T-helper 2 cell treated with Interferon-gamma antibody and Interleukin-4, amounts not matched to agents 100 ng/mL and 5 ng/mL, for 36 hours (primary cell): ENCODE results near the gene SPTLC1. TPM values are rescaled to one million over a fixed set of nuclear protein-coding genes. Genes with fewer than 3 reads are reported as not detected.

Experiments used
- intact Hi-C: fragments of 100-400 bp; cut with micrococcal nuclease; formaldehyde crosslinking; loops from one replicate; pipeline ENCODE4 v1.15.1; 2023
- total RNA-seq: library from RNA; stranded (reverse); gene quantifications from 2 replicates; pipeline ENCODE4 v1.2.3, GENCODE V29; 2022

Gene SPTLC1
- total RNA-seq, 1 donor from 2014 or later: 64.6 TPM

DNA sequence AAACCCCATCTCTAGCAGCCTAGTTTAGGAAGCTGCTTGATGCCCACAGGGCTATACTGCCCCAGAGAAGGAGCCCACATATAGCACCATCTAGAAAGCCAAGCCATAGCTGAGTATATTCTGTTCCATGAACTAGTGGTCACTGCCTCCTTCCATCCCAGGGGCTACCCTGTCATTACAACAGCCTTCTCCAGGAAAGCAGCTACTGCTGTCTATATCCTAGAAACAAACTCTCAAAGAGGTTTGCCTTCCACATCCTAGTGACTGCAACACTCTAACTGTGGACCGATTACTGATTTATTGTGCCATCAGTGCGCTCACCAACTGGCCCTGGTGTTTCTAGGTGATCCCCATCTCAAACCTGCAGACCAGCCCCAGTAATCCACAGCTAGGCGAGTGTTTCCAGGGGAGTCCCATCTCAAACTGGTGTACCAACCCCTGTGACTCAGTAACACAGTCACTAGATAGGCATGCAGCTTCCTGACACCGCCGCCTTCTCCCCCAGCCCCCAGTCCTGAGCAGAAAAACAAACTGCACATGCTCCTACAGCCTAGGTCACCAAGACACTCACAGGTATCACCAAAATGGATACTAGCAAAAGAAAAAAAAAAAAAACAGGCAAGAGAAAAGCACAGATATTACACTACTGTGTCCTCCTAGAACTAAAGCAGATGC, 14.8 kb downstream of the SPTLC1 start:
- intact Hi-C loops: no loop called here

DNA sequence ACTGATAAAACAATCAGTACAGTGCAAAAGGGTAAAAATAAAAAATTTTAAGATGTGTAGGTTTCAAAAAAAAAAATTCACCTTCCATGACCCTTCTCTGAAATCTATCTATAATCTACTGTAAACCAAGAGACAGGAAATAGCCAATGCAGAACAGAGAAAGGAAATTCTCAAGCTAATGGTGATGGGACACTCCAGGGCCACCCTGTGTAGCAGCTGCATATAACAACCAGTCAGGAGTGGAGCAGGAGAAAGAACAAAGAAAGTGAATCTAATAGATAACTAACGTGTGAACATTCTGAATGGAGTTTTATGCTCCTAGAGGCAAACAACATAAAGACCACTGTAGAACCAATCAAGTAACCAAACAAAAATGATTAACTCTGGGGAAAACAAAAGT, 16.6 kb downstream of the SPTLC1 start:
- intact Hi-C loops: no loop called here

DNA sequence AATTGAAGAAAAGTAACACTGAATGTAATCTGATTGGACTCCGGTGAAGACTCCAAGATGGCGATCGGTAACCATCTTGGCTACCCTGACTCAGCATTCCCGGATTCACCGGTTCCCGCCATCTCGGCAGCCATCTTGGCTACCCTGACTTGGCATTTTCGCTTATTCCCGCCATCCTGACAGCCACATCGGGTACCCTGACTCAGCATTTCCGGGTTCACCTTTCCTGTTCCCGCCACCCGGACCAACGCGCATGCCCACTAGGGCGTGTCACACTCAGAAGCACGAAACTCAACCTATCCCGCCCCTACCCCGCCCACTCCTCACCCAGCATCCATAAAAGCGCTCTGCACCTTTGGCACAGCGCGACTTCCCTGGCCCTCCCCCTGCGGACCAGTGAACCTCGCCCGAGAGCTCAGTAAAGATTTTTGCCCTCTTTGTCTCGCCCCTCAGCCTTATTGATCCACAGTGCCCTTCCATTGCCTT, 17.2 kb downstream of the SPTLC1 start:
- intact Hi-C loops: no loop called here

DNA sequence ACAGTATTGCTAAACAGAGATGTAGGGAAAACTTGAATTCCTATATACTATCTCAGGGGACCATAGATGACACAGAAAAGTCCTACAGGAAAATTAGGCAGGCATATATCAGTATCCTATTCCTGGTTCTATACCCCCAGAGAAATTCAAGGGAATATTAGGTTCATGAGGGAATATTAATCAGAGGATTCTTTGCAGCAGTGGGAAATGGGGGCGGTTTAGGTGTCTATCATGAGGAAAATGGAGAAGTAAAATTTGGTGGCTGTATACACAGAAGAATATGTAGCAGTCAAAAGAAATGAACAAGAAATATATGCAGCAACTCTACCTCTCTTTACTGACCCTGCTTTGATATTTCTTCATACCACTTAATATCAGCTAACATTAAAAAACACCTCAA, 20.0 kb downstream of the SPTLC1 start:
- intact Hi-C loops: loop anchor here (2.0 kb wide), 1 partner anchor 20 kb away; the partner anchor contains the start of gene SPTLC1

DNA sequence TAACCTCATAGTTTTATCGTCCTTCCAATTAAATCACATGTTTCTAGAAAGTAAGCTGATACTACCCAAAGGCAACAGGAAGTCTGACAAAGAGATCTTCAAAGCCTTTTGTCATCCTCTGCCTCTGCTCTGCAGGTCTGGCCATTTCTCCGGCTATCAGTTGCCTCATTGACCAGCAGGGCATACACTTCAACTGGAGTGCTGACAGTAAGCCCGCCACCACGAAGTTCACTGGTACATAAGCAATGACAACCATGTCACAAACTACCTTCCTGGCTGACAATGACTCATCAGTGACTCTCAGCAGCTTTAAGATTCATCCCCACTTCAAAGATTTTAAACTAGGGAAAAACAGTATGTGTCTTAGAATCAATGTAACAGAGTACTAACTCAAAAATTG, 20.6 kb downstream of the SPTLC1 start:
- intact Hi-C loops: loop anchor here (2.0 kb wide), 1 partner anchor 20 kb away; the partner anchor contains the start of gene SPTLC1

DNA sequence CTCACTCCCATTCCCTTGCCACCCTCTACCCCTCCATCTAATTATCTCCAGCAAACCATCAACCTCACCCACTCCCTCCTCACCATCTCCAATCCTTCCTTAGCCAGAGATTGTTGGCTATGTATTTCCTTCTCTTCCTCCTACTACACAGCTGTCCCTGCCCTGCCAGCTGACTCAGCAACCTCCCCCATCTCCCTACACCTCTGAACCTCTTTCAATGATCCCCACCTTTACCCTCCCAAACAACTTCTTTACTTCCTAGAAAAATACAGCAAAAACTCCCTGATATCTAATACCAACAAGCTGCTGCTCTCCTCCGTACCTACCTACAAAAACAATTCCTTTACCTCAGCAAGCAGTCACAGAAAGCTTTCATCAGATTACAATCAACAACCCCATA, 37.3 kb downstream of the SPTLC1 start:
- intact Hi-C loops: no loop called here

DNA sequence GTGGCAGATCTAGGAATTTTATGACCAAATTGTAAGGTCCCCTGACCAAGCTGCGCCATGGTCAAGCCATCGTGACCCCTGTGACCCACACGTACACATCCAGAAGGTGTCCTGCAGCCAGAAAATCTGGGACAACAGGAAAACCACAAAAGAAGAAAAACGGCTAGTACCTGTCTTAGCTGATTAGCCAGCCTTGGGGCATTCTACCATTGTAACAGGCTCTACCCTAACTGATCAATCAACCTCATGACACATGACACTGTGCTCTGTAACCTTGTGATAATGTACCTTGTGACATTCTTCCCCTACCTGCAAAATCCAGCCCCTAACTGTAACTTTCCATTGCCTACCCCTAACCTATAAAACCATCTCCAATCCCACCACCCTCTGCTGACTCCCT, 43.6 kb downstream of the SPTLC1 start:
- intact Hi-C loops: no loop called here

DNA sequence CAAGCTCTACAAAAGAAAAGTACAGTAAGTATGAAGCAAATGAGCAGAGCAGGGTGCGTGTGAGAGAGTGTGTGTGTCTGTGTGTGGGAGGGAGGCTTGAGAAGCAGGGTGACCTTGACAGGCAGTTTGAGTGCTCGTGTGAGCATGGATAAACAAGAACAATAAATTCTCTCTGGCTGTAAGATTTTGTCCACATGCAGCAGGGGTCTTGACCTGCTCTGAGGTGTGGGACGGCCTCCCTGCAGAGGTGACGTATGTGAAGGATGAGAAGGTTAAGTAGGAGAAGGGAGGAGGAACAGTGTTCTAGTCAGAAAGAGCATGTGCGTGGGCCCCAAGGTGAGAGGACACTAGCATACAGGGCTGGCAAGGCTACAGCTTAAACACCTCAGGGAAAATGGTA, 49.0 kb downstream of the SPTLC1 start:
- intact Hi-C loops: no loop called here

DNA sequence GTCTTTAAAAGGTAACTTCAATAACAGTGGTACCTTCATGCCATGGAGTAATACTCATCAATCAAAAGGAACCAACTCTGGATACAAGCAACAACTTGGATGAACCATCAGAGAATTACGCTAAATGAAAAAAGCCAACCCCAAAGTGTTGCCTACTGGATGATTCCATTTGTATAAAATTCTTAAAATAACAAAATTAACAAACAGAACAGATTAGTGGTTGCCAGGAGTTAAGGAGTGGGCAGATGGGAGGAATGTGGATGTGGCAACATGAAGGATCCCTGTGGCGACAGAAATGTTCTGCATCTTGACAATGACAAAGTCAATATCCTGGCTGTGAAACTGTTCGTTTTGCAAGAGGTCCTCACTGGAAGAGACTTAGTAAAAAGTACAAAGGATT, 50.5 kb downstream of the SPTLC1 start:
- intact Hi-C loops: no loop called here

DNA sequence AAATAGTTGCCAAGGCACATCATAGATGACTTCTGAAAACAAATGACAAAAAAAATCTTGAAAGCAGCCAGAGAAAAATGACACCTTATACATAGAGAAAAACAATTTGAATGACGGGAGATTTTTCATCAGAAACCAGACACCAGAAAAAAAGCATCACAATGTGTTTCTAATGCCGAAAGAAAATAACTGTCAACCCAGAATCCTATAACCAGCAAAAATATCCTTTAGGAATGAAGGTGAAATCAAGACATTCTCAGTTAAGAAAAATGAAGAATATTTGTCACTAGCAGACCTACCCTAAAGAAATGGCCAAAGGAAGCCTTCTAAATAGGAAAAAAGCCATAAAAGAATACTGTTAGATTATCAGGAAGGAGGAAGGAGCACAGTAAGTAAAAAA, 54.0 kb downstream of the SPTLC1 start:
- intact Hi-C loops: no loop called here

DNA sequence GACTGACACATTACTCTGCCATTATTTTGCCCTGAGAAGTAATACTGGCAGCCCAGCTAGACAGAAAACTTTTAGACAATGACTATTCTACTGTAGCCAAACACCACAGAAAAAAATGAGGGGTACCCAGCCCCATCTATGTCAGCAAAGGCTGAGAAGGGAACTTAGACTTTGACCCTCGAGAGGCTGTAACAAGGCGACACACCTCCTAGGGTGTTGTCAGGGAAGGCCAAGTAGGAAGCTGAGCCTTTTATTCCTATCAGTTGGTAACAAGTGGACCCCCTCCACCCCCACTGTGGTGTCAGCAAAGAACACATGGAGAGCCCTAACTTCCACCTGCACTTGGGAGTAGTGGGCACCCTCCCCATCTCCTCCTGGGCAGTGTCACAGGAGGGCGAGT, 55.6 kb downstream of the SPTLC1 start:
- intact Hi-C loops: no loop called here

DNA sequence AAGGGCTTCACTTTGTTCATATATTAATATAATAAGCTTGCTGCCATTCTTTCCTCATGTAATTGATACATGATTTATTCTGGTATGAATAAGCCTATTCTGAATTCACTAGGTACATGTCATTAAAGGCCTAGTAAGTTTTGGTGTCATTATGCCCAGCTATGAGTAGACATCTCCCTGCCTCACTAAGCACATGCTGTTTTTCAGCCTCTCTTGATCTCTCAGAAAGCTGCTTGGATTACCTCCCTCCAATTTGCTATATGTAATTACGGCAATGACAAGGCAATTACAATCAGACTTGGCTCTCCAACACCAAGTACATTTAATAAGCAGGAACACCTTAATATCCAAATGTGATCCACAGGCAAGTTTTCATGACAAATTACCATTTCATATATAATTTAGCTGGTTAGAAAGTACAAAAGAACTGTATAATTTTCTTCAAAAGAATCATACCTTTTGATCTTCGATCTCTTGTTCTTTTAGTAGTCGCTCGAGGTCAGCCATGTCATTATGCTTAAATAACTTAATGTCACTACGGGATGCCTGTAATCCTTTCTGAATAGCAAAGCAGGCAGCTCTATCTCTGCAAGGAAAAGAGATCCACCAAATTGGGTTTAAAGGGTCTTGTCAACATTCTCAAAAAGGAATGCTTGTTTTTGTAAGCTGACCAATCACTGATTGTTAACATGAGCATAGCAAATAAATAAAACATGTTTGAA, 56.3 kb downstream of the SPTLC1 start:
- intact Hi-C loops: no loop called here

DNA sequence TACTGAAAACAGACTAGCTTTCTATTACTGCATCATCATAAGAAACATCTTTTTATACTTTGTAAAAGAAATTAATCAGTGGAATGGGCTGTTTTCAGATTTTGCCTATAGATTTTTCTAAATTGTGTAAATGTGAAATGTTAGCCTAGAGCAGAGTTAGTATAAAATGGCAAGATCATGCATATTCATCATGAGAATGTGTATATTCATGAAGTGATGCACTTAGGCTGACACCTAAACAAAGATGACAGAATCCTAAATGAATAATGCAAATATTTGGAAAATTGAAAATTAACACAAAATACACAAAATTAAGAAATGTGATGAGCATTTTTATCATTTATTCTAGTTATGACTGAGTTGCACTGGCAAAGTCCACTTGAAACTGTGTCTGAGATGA, 57.2 kb downstream of the SPTLC1 start:
- intact Hi-C loops: no loop called here

DNA sequence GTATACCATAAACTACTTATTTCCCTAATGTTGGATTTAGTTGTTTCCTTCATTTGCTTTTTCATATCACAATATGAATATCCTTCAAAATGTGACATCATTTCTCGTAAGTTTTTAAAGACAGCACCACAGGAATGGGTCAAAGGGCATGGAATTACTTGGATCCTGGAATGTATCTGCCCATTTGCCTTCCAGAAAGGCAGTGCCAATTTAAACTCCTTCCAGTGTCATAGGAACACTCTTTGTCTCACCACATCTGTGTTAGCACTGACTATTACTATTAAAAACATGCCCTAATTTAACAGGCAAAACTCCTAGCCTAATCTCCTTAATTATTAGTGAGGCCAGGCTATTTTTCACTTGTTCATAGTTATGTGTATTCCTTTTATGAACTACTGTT, 58.0 kb downstream of the SPTLC1 start:
- intact Hi-C loops: no loop called here

DNA sequence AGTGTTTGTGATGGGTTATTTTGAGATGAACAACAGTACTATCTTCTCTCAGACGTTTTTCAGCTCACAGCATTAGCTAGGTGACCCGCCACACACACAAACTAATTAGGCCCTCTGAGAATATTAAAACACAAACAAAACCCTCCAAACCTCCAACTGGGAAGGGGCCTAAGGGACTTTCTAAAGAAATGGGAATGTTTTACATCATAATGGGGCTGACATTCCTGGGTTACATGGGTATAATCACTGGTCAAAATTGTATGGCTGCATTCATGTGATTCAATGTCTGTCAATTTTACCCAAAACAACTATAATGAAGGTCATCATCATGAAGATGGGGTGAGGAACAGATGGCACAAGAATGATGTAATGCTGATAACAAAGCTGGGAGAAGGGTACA, 59.6 kb downstream of the SPTLC1 start:
- intact Hi-C loops: no loop called here

DNA sequence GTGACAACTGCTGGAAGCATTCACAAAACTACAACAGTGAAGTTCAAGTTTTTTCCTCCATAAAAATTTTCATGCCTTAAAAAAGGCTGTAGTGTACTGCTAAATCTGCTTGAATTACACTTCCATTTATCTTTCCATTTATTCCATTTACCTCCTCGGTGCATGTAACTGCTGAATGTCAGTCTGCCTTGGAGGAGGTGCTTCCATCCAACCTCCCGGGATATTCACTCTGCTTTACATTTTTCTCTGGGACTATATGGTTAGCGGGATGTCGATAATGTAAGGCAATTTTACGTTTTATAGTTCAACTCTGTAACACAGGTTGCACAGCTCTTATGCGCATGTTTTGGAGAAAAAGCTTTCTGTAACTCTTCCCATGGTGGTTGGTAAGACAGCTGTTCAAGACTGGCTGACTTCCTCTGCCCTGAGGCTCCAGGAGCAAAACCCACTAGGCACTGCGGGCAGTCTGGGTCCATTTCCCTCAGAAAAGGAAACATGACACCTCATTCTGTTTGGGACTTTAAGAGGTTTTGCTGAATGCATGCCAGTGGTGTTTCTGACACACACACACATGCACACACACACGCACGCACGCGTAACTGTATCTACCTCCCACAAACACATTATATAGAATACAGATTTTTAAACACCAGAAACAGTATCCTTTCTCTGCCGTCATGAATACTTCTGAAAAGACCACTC, 66.1 kb downstream of the SPTLC1 start:
- intact Hi-C loops: no loop called here

DNA sequence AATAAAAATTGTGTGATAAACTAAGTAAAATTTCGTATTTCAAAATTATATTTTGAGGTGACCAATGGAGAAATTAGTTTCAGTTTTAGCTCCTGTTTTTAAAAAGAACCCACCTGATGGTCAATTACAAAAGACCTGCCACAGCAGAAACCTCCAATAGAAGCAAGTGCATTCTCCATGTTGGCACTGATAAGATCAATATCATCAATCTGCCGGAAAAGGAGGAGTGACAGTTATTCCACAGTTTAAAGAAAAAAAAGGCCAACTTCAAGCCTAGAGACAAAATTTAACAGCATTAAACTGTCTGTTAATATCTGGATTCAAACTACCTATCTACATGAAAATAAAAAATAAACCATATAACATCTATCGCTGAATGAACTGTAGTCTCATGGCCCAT, 67.7 kb downstream of the SPTLC1 start:
- intact Hi-C loops: no loop called here

DNA sequence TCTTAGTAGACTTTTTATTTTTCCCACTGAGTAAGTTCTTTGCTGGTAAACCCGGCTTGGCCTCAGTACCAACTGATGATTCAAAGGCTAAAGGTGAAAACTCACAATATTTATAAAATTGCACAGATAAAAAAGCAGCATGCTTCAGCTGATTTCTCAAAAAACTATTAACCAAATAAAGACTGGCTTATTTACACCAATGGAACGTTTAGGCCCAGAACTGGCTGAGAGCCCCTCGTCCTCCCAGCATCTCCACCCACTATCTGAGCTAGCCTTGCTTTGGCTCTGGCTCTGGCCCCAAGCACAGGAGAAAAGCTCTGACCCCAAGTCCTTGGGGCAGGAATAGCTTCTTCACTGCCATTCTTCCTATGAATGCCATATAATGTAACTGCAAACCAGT, 68.5 kb downstream of the SPTLC1 start:
- intact Hi-C loops: no loop called here

DNA sequence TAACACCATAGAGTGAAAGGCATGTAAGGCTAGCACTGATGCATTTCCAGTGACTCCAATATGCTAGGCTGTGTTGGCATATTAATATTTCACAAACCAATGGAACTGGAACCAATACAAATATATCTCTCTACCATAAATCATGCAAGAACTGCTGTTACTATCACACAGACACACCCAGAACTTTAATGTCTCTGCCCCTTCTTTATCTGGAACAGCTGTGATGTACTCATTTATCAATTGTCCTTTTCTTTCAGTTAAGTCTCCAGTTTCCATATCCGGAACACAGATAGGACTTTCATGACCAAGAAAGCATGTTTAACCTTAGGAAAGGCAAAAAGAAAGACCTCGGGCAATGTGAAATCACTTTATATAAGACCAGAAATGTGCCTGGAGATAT, 70.3 kb downstream of the SPTLC1 start:
- intact Hi-C loops: no loop called here

DNA sequence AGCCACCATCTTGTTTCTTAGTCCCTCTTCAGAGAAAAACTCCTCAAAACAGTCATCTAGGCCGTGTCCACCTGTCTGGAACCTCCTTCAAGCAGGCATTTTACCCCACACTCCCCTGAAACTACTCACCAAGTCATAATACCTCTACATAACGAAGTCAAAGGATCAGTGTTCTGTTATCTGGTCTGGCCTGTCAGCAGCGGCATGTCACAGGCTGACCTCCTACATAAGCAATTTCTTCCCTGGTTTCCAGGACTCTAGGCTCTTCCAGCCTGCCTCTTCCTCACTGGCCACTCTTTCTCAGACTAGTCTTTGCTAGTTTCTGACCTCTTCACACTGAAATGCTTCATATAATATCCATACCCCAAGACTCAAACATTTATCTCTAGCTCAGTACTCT, 72.2 kb downstream of the SPTLC1 start:
- intact Hi-C loops: no loop called here

DNA sequence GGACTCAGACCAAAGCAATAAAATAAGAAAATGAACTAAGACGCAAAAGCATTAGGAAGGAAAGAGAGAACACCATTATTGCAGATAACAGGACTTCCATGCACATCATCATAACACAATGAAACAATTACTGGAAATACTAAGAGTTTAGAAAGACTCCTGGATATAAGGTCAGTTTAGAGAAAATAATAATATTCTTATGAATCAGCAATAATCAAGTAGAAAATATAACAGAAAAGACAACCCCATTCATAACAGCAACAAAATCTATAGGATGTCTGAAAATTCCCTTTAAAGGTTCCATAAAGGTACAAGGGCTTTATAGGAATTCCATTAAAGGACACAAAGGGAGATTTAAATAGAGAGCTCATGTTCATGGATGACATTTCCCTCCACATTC, 73.0 kb downstream of the SPTLC1 start:
- intact Hi-C loops: no loop called here

DNA sequence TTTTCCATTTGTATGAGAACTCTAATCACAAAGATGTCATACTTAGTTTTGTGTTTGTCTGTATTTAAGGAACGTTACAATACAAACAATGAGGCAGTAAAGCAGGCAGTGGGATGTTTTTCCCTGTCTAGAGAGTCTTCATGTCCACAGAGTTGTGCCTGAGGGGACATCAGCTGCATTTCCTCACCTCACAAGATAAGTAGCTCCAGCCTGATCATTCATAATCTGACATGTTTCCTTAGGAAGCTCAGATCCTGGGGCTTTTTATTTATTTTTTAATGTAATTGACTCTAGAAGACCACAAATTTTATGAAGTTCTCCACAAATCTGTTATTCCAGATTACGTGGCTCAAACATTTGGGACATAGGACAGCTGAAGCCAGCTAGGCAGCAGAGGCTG, 78.5 kb downstream of the SPTLC1 start:
- intact Hi-C loops: no loop called here

DNA sequence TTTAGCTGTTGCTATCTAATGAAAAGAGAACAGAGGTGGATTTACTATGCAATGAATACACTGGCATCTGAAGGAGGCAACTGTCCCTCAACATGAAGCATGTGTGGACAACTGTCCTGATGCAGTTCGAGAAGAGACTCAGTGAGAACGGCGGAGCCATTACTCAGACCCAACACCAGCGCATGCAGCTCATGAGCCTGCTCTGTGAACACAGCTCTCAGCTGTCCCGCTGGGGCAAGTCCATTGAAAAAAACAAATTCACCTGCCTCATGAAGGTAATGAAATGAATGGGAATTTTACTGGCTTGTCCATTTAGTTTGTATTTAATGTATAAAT, 78.8 kb downstream of the SPTLC1 start:
- intact Hi-C loops: no loop called here
